ENCODE measurements around the gene BET1L.
"Not testable (repeated sequence)": the region's sequence is repeated elsewhere in the genome, so short reads cannot be mapped to it uniquely, and the experiment has no call there.

Gene BET1L

GRCh38 chr11:191490-192478 lies 15.4 kb downstream of the BET1L start:
- 0% methylated on average over 2 of the region's 8 CpGs for WGBS

GRCh38 chr11:190546-190945 lies 16.7 kb downstream of the BET1L start:
- H2BK12ac ChIP-seq (ENCODE audit: low read length in 2 of 2); H2AK5ac ChIP-seq (ENCODE audit: low read length, severe bottlenecking); H3K4me1 ChIP-seq (ENCODE audit: control insufficient read depth, insufficient read depth, low read depth, low read length); H2BK120ac ChIP-seq (ENCODE audit: low read depth, low read length); H3K79me1 ChIP-seq (replicated peaks; ENCODE audit: low read length, poor library complexity, severe bottlenecking); H3K27me3 ChIP-seq (ENCODE audit: control insufficient read depth in 1 of 2, insufficient read depth in 1 of 2, low read length in 2 of 2); H3K4me2 ChIP-seq (ENCODE audit: low read length, poor library complexity, severe bottlenecking); H2BK5ac ChIP-seq (ENCODE audit: low read depth, low read length, poor library complexity, severe bottlenecking); H3K18ac ChIP-seq (ENCODE audit: low read depth in 1 of 2, low read length in 2 of 2); H3K23ac ChIP-seq (ENCODE audit: low read length in 2 of 2); H4K91ac ChIP-seq (ENCODE audit: low read length); H2AFZ ChIP-seq (ENCODE audit: low read depth, low read length); H3K9ac ChIP-seq (ENCODE audit: low read length); DNase-seq; H4K8ac ChIP-seq (ENCODE audit: low read length); H3K4me3 ChIP-seq (ENCODE audit: insufficient read depth in 1 of 2, low read depth in 1 of 2, low read length in 2 of 2); H3K27ac ChIP-seq (ENCODE audit: low read length, poor library complexity, severe bottlenecking); H3K4ac ChIP-seq (ENCODE audit: low read depth in 1 of 2, low read length in 2 of 2); H2BK15ac ChIP-seq (ENCODE audit: low read depth, poor library complexity, severe bottlenecking); H3K36me3 ChIP-seq (ENCODE audit: control insufficient read depth in 1 of 2, insufficient read depth in 2 of 2, low read depth in 1 of 2, low read length in 2 of 2); H3K9me3 ChIP-seq (ENCODE audit: control insufficient read depth, low read length); H3K14ac ChIP-seq (ENCODE audit: low read length in 2 of 2): not testable (repeated sequence)
- no CpG with 5 or more reads among the region's 5 CpGs for WGBS

More at GRCh38 chr11:191490-192478, 15.4 kb downstream of the BET1L start:
- H3K23ac ChIP-seq (ENCODE audit: low read length in 2 of 2); H3K9ac ChIP-seq (ENCODE audit: low read length); H2BK12ac ChIP-seq (ENCODE audit: low read length in 2 of 2); H2BK15ac ChIP-seq (ENCODE audit: low read depth, poor library complexity, severe bottlenecking); DNase-seq; H2AK5ac ChIP-seq (ENCODE audit: low read length, severe bottlenecking); H3K9me3 ChIP-seq (ENCODE audit: control insufficient read depth, low read length); H3K4me2 ChIP-seq (ENCODE audit: low read length, poor library complexity, severe bottlenecking); H3K14ac ChIP-seq (ENCODE audit: low read length in 2 of 2); H4K91ac ChIP-seq (ENCODE audit: low read length); H3K36me3 ChIP-seq (ENCODE audit: control insufficient read depth in 1 of 2, insufficient read depth in 2 of 2, low read depth in 1 of 2, low read length in 2 of 2); H3K4me1 ChIP-seq (ENCODE audit: control insufficient read depth, insufficient read depth, low read depth, low read length); H3K4me3 ChIP-seq (ENCODE audit: insufficient read depth in 1 of 2, low read depth in 1 of 2, low read length in 2 of 2); H2AFZ ChIP-seq (ENCODE audit: low read depth, low read length); H2BK120ac ChIP-seq (ENCODE audit: low read depth, low read length); H2BK5ac ChIP-seq (ENCODE audit: low read depth, low read length, poor library complexity, severe bottlenecking); H3K18ac ChIP-seq (ENCODE audit: low read depth in 1 of 2, low read length in 2 of 2); H3K27me3 ChIP-seq (ENCODE audit: control insufficient read depth in 1 of 2, insufficient read depth in 1 of 2, low read length in 2 of 2); H4K8ac ChIP-seq (ENCODE audit: low read length); H3K4ac ChIP-seq (ENCODE audit: low read depth in 1 of 2, low read length in 2 of 2); H3K27ac ChIP-seq (ENCODE audit: low read length, poor library complexity, severe bottlenecking); H3K79me1 ChIP-seq (replicated peaks; ENCODE audit: low read length, poor library complexity, severe bottlenecking): not testable (repeated sequence)

- H2BK15ac ChIP-seq (ENCODE audit: low read depth, poor library complexity, severe bottlenecking); H3K14ac ChIP-seq (ENCODE audit: low read length in 2 of 2); DNase-seq; H3K4me1 ChIP-seq (ENCODE audit: control insufficient read depth, insufficient read depth, low read depth, low read length); H3K27me3 ChIP-seq (ENCODE audit: control insufficient read depth in 1 of 2, insufficient read depth in 1 of 2, low read length in 2 of 2); H2AK5ac ChIP-seq (ENCODE audit: low read length, severe bottlenecking); H3K18ac ChIP-seq (ENCODE audit: low read depth in 1 of 2, low read length in 2 of 2); H3K9me3 ChIP-seq (ENCODE audit: control insufficient read depth, low read length); H3K23ac ChIP-seq (ENCODE audit: low read length in 2 of 2); H2BK120ac ChIP-seq (ENCODE audit: low read depth, low read length); H3K27ac ChIP-seq (ENCODE audit: low read length, poor library complexity, severe bottlenecking); H3K4me3 ChIP-seq (ENCODE audit: insufficient read depth in 1 of 2, low read depth in 1 of 2, low read length in 2 of 2); H4K8ac ChIP-seq (ENCODE audit: low read length); H4K91ac ChIP-seq (ENCODE audit: low read length); H3K4me2 ChIP-seq (ENCODE audit: low read length, poor library complexity, severe bottlenecking); H3K9ac ChIP-seq (ENCODE audit: low read length); H2BK5ac ChIP-seq (ENCODE audit: low read depth, low read length, poor library complexity, severe bottlenecking); H2AFZ ChIP-seq (ENCODE audit: low read depth, low read length); H3K36me3 ChIP-seq (ENCODE audit: control insufficient read depth in 1 of 2, insufficient read depth in 2 of 2, low read depth in 1 of 2, low read length in 2 of 2); H2BK12ac ChIP-seq (ENCODE audit: low read length in 2 of 2); H3K4ac ChIP-seq (ENCODE audit: low read depth in 1 of 2, low read length in 2 of 2); H3K79me1 ChIP-seq (replicated peaks; ENCODE audit: low read length, poor library complexity, severe bottlenecking): not testable (repeated sequence)
- WGBS, result 92% methylated on average over 4 of the region's 25 CpGs
Measured at GRCh38 chr11:189843-190311, 17.3 kb downstream of the BET1L start.

- H4K91ac ChIP-seq (ENCODE audit: low read length); H3K27me3 ChIP-seq (ENCODE audit: control insufficient read depth in 1 of 2, insufficient read depth in 1 of 2, low read length in 2 of 2): not testable (repeated sequence)
- 89% methylated on average over 24 of the region's 55 CpGs for WGBS
Measured at GRCh38 chr11:189200-189783, 17.9 kb downstream of the BET1L start.

More at GRCh38 chr11:189200-189783, 17.9 kb downstream of the BET1L start:
- H3K4me3 ChIP-seq (ENCODE audit: insufficient read depth in 1 of 2, low read depth in 1 of 2, low read length in 2 of 2); H3K4ac ChIP-seq (ENCODE audit: low read depth in 1 of 2, low read length in 2 of 2); H2AK5ac ChIP-seq (ENCODE audit: low read length, severe bottlenecking); H3K27ac ChIP-seq (ENCODE audit: low read length, poor library complexity, severe bottlenecking); DNase-seq; H4K8ac ChIP-seq (ENCODE audit: low read length); H2BK120ac ChIP-seq (ENCODE audit: low read depth, low read length); H3K79me1 ChIP-seq (replicated peaks; ENCODE audit: low read length, poor library complexity, severe bottlenecking); H2BK12ac ChIP-seq (ENCODE audit: low read length in 2 of 2); H3K4me2 ChIP-seq (ENCODE audit: low read length, poor library complexity, severe bottlenecking); H2AFZ ChIP-seq (ENCODE audit: low read depth, low read length); H3K14ac ChIP-seq (ENCODE audit: low read length in 2 of 2); H2BK15ac ChIP-seq (ENCODE audit: low read depth, poor library complexity, severe bottlenecking); H3K4me1 ChIP-seq (ENCODE audit: control insufficient read depth, insufficient read depth, low read depth, low read length); H3K36me3 ChIP-seq (ENCODE audit: control insufficient read depth in 1 of 2, insufficient read depth in 2 of 2, low read depth in 1 of 2, low read length in 2 of 2); H2BK5ac ChIP-seq (ENCODE audit: low read depth, low read length, poor library complexity, severe bottlenecking); H3K18ac ChIP-seq (ENCODE audit: low read depth in 1 of 2, low read length in 2 of 2); H3K9me3 ChIP-seq (ENCODE audit: control insufficient read depth, low read length); H3K9ac ChIP-seq (ENCODE audit: low read length); H3K23ac ChIP-seq (ENCODE audit: low read length in 2 of 2): not testable (repeated sequence)

Measured in mesenchymal stem cell (in vitro differentiated cells and primary cell).